HEK293T (cell line): ENCODE measurements around the gene MYO5C.

Experiments
- CTCF ChIA-PET: fragments of 350-600 bp; formaldehyde crosslinking; extraction: SDS; loops from one replicate; lab custom pipeline; 2021; ENCODE audit warnings: antibody characterized with exemption, inconsistent platforms; lab: Yijun Ruan, JAX
- POLR2A ChIA-PET: fragments of 350-600 bp; formaldehyde crosslinking; extraction: SDS; loops from one replicate; lab custom pipeline; 2020; ENCODE audit warnings: antibody characterized with exemption, inconsistent platforms; lab: Yijun Ruan, JAX
- DNase-seq: peaks from one replicate; pipeline ENCODE4 v3.0.0; 2012; ENCODE audit warnings: mixed read lengths; ENCODE audit errors: extremely low spot score
- ARNT ChIP-seq: fragments of 450-650 bp; IDR thresholded peaks from 2 replicates; pipeline ENCODE4 v1.6.1; 2017; ENCODE audit warnings: mild to moderate bottlenecking
- BHLHE40 ChIP-seq: fragments of 450-650 bp; IDR thresholded peaks from 2 replicates; pipeline ENCODE4 v1.6.1; 2016; ENCODE audit warnings: mild to moderate bottlenecking, moderate library complexity, borderline replicate concordance
- CTBP1 ChIP-seq: fragments of 450-650 bp; IDR thresholded peaks from 2 replicates; pipeline ENCODE4 v1.6.1; 2016; ENCODE audit warnings: borderline replicate concordance
- ELF4 ChIP-seq: fragments of 450-650 bp; IDR thresholded peaks from 2 replicates; pipeline ENCODE4 v1.6.1; 2017; ENCODE audit warnings: antibody characterized with exemption
- FOXA1 ChIP-seq: fragments of 450-650 bp; IDR thresholded peaks from 2 replicates; pipeline ENCODE4 v1.6.1; 2016; ENCODE audit warnings: mild to moderate bottlenecking
- FOXK2 ChIP-seq: fragments of 450-650 bp; IDR thresholded peaks from 2 replicates; pipeline ENCODE4 v1.6.1; 2016; ENCODE audit warnings: mild to moderate bottlenecking
- FOXM1 ChIP-seq: fragments of 450-650 bp; IDR thresholded peaks from 2 replicates; pipeline ENCODE4 v1.6.1; 2017; ENCODE audit warnings: mild to moderate bottlenecking, borderline replicate concordance
- HDGF ChIP-seq: fragments of 450-650 bp; IDR thresholded peaks from 2 replicates; pipeline ENCODE4 v1.6.1; 2017; ENCODE audit warnings: antibody characterized with exemption, borderline replicate concordance
- L3MBTL2 ChIP-seq: fragments of 450-650 bp; conservative IDR thresholded peaks from 2 replicates; pipeline ENCODE4 v1.6.1; 2016; ENCODE audit warnings: mild to moderate bottlenecking
- LEF1 ChIP-seq: fragments of 450-650 bp; IDR thresholded peaks from 2 replicates; pipeline ENCODE4 v1.6.1; 2017; ENCODE audit warnings: mild to moderate bottlenecking, borderline replicate concordance
- NFRKB ChIP-seq: fragments of 450-650 bp; IDR thresholded peaks from 2 replicates; pipeline ENCODE4 v1.6.1; 2016; ENCODE audit warnings: mild to moderate bottlenecking, moderate library complexity
- PKNOX1 ChIP-seq: fragments of 450-650 bp; IDR thresholded peaks from 2 replicates; pipeline ENCODE4 v1.6.1; 2016
- SP1 ChIP-seq: fragments of 450-650 bp; IDR thresholded peaks from 2 replicates; pipeline ENCODE4 v1.6.1; 2017
- SUZ12 ChIP-seq: fragments of 450-650 bp; IDR thresholded peaks from 2 replicates; pipeline ENCODE4 v1.6.1; 2016; ENCODE audit warnings: mild to moderate bottlenecking
- TARDBP ChIP-seq: fragments of 450-650 bp; IDR thresholded peaks from 2 replicates; pipeline ENCODE4 v1.6.1; 2016
- ZNF384 ChIP-seq: fragments of 450-650 bp; IDR thresholded peaks from 2 replicates; pipeline ENCODE4 v1.6.1; 2016

The MYO5C gene

GRCh38 chr15:52261498-52262242, 33.9 kb downstream of the MYO5C start:
- peak; percentile 55 for DNase-seq
- no peak for TF ChIP-seq ZNF384
- no peak for TF ChIP-seq LEF1
- TF ChIP-seq CTBP1 = no peak
- TF ChIP-seq BHLHE40 = no peak
- TF ChIP-seq PKNOX1 = no peak
- no peak for TF ChIP-seq ARNT
- TF ChIP-seq FOXK2 = no peak
- ChIA-PET POLR2A (interaction anchor here (1.1 kb wide), 1 partner anchor 34 kb away, joined by 3 read pairs; the partner anchor contains the start of gene MYO5C), CTCF (interaction anchor here (0.5 kb wide), 1 partner anchor 35 kb away, joined by 4 read pairs; no protein-coding TSS in a partner anchor)

- ChIA-PET CTCF (interaction anchor here (0.6 kb wide), 1 partner anchor 8 kb away, joined by 7 read pairs; no protein-coding TSS in a partner anchor), POLR2A (no interaction called here)
- no peak for DNase-seq
- TF ChIP-seq FOXM1 = no peak
- no peak for TF ChIP-seq NFRKB
- no peak for TF ChIP-seq FOXA1
- TF ChIP-seq L3MBTL2 = no peak
- no peak for TF ChIP-seq PKNOX1
- no peak for TF ChIP-seq BHLHE40
- TF ChIP-seq CTBP1 = no peak
- TF ChIP-seq SP1 = no peak
- no peak for TF ChIP-seq ARNT
- TF ChIP-seq ZNF384 = no peak
- no peak for TF ChIP-seq HDGF
- no peak for TF ChIP-seq ELF4
- no peak for TF ChIP-seq FOXK2
- no peak for TF ChIP-seq LEF1
- TF ChIP-seq TARDBP = no peak
- no peak for TF ChIP-seq SUZ12
Observed at GRCh38 chr15:52261026-52261425, 34.6 kb downstream of the MYO5C start.

- POLR2A ChIA-PET = no interaction called here
- CTCF ChIA-PET = no interaction called here
- no peak for DNase-seq
Observed at GRCh38 chr15:52259503-52259902, 36.1 kb downstream of the MYO5C start.

GRCh38 chr15:52258461-52258860, 37.1 kb downstream of the MYO5C start:
- POLR2A ChIA-PET = no interaction called here
- CTCF ChIA-PET = interaction anchor here (0.7 kb wide), 1 partner anchor 368 kb away, joined by 3 read pairs; no protein-coding TSS in a partner anchor
- DNase-seq = no peak
- no peak for TF ChIP-seq LEF1
- no peak for TF ChIP-seq TARDBP
- TF ChIP-seq FOXK2 = no peak
- TF ChIP-seq PKNOX1 = no peak
- no peak for TF ChIP-seq CTBP1
- TF ChIP-seq L3MBTL2 = no peak
- no peak for TF ChIP-seq SUZ12
- TF ChIP-seq ELF4 = no peak
- TF ChIP-seq BHLHE40 = no peak
- TF ChIP-seq ZNF384 = no peak
- no peak for TF ChIP-seq FOXA1
- no peak for TF ChIP-seq NFRKB
- no peak for TF ChIP-seq SP1

More at GRCh38 chr15:52259503-52259902, 36.1 kb downstream of the MYO5C start:
- TF ChIP-seq FOXK2 = no peak
- TF ChIP-seq FOXM1 = no peak
- TF ChIP-seq NFRKB = no peak
- TF ChIP-seq FOXA1 = no peak
- no peak for TF ChIP-seq L3MBTL2
- TF ChIP-seq ZNF384 = no peak
- no peak for TF ChIP-seq ARNT

- peak; percentile 17 for DNase-seq
- ChIA-PET CTCF (interaction anchor here (0.7 to 2.3 kb wide), 2 partner anchors 369 to 477 kb away, joined by 3 to 18 read pairs; no protein-coding TSS in a partner anchor), POLR2A (no interaction called here)
- TF ChIP-seq ZNF384 = no peak
- TF ChIP-seq LEF1 = no peak
- no peak for TF ChIP-seq FOXK2
- TF ChIP-seq TARDBP = no peak
- no peak for TF ChIP-seq FOXA1
- no peak for TF ChIP-seq HDGF
- TF ChIP-seq CTBP1 = no peak
- TF ChIP-seq L3MBTL2 = no peak
- no peak for TF ChIP-seq ELF4
- TF ChIP-seq BHLHE40 = no peak
Observed at GRCh38 chr15:52257734-52258062, 37.9 kb downstream of the MYO5C start.
